HAP-1 (cell line): Measurements from ENCODE around the gene ZNF225.

Source experiments
- DNase-seq, 2 experiments: peaks; one replicate each; pipeline ENCODE4 v3.0.0-alpha.2; 2016 to 2020; ENCODE audit warnings: low spot score in 2 of 2
- H3K27me3 ChIP-seq: fragments of 250-450 bp; sonication (Bioruptor Pico); 2 replicates; pipeline ENCODE4 v1.5.1; 2020; ENCODE audit warnings: low read depth, mild to moderate bottlenecking, moderate library complexity
- H3K36me3 ChIP-seq: fragments of 250-450 bp; sonication (Bioruptor Pico); replicated peaks from 2 replicates; pipeline ENCODE4 v1.5.1; 2020; ENCODE audit warnings: mild to moderate bottlenecking
- H3K4me1 ChIP-seq: fragments of 250-450 bp; sonication (Bioruptor Pico); 2 replicates; pipeline ENCODE4 v1.5.1; 2020; ENCODE audit warnings: mild to moderate bottlenecking
- H3K4me3 ChIP-seq: fragments of 250-450 bp; sonication (Bioruptor Pico); 2 replicates; pipeline ENCODE4 v1.5.1; 2020; ENCODE audit warnings: mild to moderate bottlenecking, moderate library complexity
- H3K9me3 ChIP-seq: fragments of 250-450 bp; sonication (Bioruptor Pico); 2 replicates; pipeline ENCODE4 v1.5.1; 2020; ENCODE audit warnings: mild to moderate bottlenecking, moderate library complexity
- in situ Hi-C: fragments of 300-500 bp; cut with MboI; formaldehyde crosslinking; loops from 3 replicates; pipeline ENCODE4 v1.14.3; 2020; ENCODE audit warnings: low sequenced_read_pairs, inconsistent platforms, mixed read lengths

The ZNF225 gene

DNA sequence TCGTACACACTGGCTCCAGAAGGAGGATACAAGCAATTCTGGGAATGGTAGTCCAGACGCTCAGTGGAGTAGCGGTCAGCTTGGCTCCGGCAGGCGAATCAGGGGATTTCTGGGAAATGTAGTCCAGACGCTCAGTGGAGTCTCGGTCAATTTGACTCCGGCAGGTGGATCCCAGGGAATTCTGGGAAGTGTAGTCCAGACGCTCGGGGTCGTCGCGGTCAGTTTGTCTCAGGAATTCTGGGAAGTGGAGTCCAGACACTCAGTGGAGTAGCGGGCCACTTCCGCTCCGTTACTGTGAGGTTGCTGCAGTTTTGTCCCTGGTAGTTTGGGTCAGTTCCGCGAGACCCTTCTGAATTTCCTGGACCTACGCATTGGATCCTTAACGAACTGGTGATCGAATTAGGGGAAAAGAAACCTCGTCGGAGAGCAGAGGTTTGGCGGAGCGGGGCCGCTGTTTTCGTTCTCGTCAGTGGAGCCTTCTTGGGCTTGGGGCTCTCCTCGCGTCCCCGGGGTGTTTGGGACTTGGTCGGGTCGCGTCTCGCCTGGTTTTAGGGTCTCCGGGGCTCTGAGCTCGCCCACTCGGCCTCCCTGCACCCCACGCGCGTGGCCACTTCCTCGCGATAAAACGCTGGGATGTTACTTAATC is at the start of gene ZNF225:
Gene ZNF225 (plus strand): TSS at position 262 of the 646 bp plus-strand sequence. CDS start 2,429 bp downstream, outside the sequence.
- Histone ChIP-seq H3K9me3 (no peaks in the 10 kb centered on the region), H3K27me3 (no peaks in the 10 kb centered on the region), H3K36me3 (peaks cover 7% of the 10 kb centered on the region; the same call in 1 of the 2 replicates), H3K4me1 (peaks cover 6% of the 10 kb centered on the region), H3K4me3 (peak within 1 kb of the TSS; percentile 82)
- in situ Hi-C loops = no loop called here
- DNase-seq = peak; percentile 95 to 99

- in situ Hi-C loops = no loop called here
- Histone ChIP-seq H3K4me3 (no peak overlapping the region), H3K4me1 (no peaks in the 10 kb centered on the region), H3K27me3 (no peaks in the 10 kb centered on the region), H3K36me3 (no peaks in the 10 kb centered on the region), H3K9me3 (peaks cover 7% of the 10 kb centered on the region; the same call in 1 of the 2 replicates)
- no peak for DNase-seq
These were observed 46.9 kb upstream of the ZNF225 start for GRCh38 chr19:44066305-44066704.

DNA sequence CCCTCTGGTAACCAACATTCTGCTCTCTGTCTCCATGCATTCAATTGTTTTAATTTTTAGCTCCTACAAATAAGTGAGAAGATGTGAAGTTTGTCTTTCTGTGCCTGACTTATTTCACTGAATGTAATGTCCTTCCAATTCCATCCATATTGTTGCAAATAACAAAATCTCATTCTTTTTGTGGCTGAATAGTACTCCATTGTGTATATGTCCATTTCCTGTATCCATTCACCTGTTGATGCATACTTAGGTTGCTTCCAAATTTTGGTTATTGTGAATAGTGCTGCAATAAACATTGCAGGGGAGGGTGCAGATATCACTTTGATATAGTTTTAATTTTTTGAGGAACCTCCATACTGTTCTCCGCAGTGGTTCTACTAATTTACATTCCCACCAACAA is 43.8 kb upstream of the ZNF225 start:
- H3K36me3 ChIP-seq = no peaks in the 10 kb centered on the region
- no peak for DNase-seq
- H3K4me1 ChIP-seq = peaks cover 2% of the 10 kb centered on the region; the same call in 1 of the 2 replicates
- H3K4me3 ChIP-seq = no peak overlapping the region
- in situ Hi-C loops = no loop called here
- H3K9me3 ChIP-seq = peaks cover 11% of the 10 kb centered on the region
- H3K27me3 ChIP-seq = no peaks in the 10 kb centered on the region

DNA sequence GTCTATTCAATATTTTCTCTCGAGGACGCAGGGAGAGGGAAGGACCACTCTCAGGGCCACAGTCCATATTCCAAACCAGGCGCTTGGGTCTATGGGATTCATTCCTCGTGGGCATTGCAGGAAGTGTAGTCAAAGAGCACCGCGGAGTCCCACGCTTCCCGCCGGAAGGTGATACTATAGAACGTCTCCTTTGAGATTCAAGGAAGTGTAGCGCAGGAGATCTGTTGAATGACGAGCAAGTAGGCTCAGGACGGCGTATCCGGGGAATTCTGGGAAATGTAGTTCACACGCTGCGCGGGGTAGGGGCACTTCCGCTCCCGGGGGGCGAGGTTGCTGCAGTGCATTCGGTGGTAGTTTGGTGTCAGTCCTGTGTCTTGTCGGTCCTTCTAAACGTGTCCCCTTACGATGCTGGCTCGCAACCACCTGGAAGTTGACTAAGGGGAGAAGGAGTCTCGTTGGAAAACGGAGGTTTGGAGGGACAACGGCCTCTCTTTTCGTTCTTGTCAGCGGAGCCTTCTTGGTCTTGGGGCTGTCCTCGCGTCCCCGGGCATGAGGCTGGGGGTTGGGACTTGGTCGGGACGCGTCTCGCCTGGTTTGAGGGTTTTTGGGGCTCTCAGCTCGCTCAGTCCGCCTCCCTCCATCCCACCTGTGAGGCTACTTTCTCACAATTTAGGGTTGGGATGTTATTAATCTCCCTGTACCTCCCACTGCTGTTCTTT is 41.2 kb upstream of the ZNF225 start, which contains the start of gene ZNF284:
Gene ZNF284 (plus strand): TSS at position 336 of the 719 bp plus-strand sequence. CDS start 4,231 bp downstream, outside the sequence.
- DNase-seq = peak; percentile 86 to 90
- in situ Hi-C loops = no loop called here
- H3K36me3 ChIP-seq = no peaks in the 10 kb centered on the region
- peaks cover 6% of the 10 kb centered on the region; the same call in 1 of the 2 replicates for H3K9me3 ChIP-seq
- no peaks in the 10 kb centered on the region for H3K27me3 ChIP-seq
- peak within 1 kb of the TSS; percentile 46 for H3K4me3 ChIP-seq
- H3K4me1 ChIP-seq = peaks cover 2% of the 10 kb centered on the region; the same call in 1 of the 2 replicates

GRCh38 chr19:44072543-44073401 is 40.4 kb upstream of the ZNF225 start:
- in situ Hi-C loops = no loop called here
- peak overlapping the region; percentile 46 for H3K4me3 ChIP-seq

GRCh38 chr19:44076325-44076724 is 36.9 kb upstream of the ZNF225 start:
- DNase-seq = no peak
- in situ Hi-C loops = no loop called here
- Histone ChIP-seq H3K4me1 (peaks cover 2% of the 10 kb centered on the region; the same call in 1 of the 2 replicates), H3K27me3 (no peaks in the 10 kb centered on the region), H3K4me3 (no peak overlapping the region), H3K36me3 (no peaks in the 10 kb centered on the region), H3K9me3 (peaks cover 4% of the 10 kb centered on the region; the same call in 1 of the 2 replicates)

More at GRCh38 chr19:44072543-44073401, 40.4 kb upstream of the ZNF225 start:
- H3K4me1 ChIP-seq = peaks cover 2% of the 10 kb centered on the region; the same call in 1 of the 2 replicates
- no peaks in the 10 kb centered on the region for H3K36me3 ChIP-seq
- peaks cover 6% of the 10 kb centered on the region; the same call in 1 of the 2 replicates for H3K9me3 ChIP-seq
- DNase-seq = no peak
- no peaks in the 10 kb centered on the region for H3K27me3 ChIP-seq

- Histone ChIP-seq H3K4me3 (no peak overlapping the region), H3K27me3 (no peaks in the 10 kb centered on the region), H3K4me1 (peaks cover 5% of the 10 kb centered on the region), H3K9me3 (no peaks in the 10 kb centered on the region), H3K36me3 (peaks cover 10% of the 10 kb centered on the region)
- in situ Hi-C loops = no loop called here
- no peak for DNase-seq
These were observed 21.1 kb upstream of the ZNF225 start for GRCh38 chr19:44092108-44092507.

- Histone ChIP-seq H3K27me3 (no peaks in the 10 kb centered on the region; the same call in 1 of the 2 replicates), H3K9me3 (no peaks in the 10 kb centered on the region), H3K4me3 (peak within 1 kb of the TSS; percentile 84), H3K4me1 (peaks cover 5% of the 10 kb centered on the region), H3K36me3 (peaks cover 25% of the 10 kb centered on the region)
- peak; percentile 88 to 95 for DNase-seq
- in situ Hi-C loops = no loop called here
These were observed 19.1 kb upstream of the ZNF225 start, which contains the start of gene ZNF224 for GRCh38 chr19:44093931-44094765. ZNF224 (plus strand) TSS chr19:44094361; CDS start chr19:44097874, 3,513 bp downstream.

- peaks cover 33% of the 10 kb centered on the region for H3K36me3 ChIP-seq
- no peak for DNase-seq
- in situ Hi-C loops = no loop called here
- H3K9me3 ChIP-seq = peaks cover 3% of the 10 kb centered on the region; the same call in 1 of the 2 replicates
- no peak overlapping the region for H3K4me3 ChIP-seq
- H3K4me1 ChIP-seq = peaks cover 6% of the 10 kb centered on the region
- no peaks in the 10 kb centered on the region for H3K27me3 ChIP-seq
These were observed 5.4 kb upstream of the ZNF225 start for GRCh38 chr19:44107751-44108150.

DNA sequence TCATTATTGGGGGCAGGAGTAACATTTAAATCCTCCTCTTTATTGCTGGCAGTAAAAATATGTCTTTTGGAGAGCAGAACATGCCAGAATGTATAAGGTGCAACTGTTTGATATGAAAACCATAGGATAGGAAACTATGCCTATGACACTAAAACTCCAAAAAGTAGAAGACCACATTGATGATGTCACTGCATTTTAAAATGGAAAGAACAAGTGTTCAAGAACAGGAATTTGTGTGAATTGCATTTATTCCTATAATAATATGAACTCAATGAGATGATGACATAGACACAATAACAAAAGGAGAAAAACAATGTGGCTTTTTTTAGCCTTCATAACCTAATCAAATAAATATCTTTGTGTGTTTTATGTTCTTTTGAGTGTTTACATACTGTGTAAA is 3.7 kb upstream of the ZNF225 start:
- no peak for DNase-seq
- Histone ChIP-seq H3K36me3 (peaks cover 24% of the 10 kb centered on the region), H3K9me3 (peaks cover 3% of the 10 kb centered on the region; the same call in 1 of the 2 replicates), H3K4me3 (no peak overlapping the region), H3K4me1 (peaks cover 6% of the 10 kb centered on the region), H3K27me3 (no peaks in the 10 kb centered on the region)
- in situ Hi-C loops = no loop called here

DNA sequence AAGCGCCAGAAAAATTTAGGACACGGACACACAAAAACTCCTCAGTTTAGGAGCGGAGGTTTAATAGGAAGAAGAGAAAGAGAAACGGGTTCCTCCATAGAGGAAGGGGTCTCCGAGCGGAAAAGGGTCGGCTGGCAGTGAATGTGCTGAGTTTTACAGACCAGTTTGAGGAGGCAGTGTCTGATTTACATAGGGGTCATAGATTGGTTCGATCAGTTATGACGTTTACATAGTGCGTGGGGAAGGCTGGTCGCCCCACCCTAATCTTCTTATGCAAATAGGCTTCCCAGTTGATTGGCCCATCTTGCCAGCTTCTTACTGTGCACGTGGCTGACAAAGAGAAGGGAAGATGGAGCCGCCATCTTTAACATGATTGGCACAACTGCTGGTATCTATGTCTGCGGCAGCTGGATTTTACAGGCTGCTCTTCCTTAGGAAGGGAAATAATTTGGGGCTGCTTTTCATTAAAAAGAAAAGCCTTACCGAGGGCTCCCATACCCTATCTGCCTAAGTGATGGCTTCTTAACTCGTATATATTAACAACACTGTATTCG is 1.2 kb upstream of the ZNF225 start:
- DNase-seq = peak; percentile 9 to 36
- Histone ChIP-seq H3K36me3 (peaks cover 9% of the 10 kb centered on the region), H3K4me1 (peaks cover 6% of the 10 kb centered on the region), H3K9me3 (no peaks in the 10 kb centered on the region; the same call in 1 of the 2 replicates), H3K27me3 (no peaks in the 10 kb centered on the region), H3K4me3 (peak overlapping the region; percentile 82)
- in situ Hi-C loops = no loop called here

DNA sequence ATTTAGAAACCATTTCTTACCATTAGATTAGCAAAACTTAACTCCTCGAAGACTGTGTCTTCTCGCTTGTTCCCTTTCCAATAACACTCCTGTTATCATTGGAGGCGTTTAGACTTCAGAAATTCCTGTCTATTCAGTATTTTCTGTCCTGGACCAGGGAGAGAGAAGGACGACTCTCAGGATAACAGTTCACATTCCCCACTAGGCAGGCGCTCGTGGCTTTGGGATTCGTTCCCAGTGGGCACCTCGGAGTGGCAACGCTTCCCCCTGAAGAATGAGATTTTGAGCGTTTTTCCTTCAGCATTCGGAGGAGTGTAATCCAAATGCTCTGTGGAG is 429 bp upstream of the ZNF225 start:
- H3K9me3 ChIP-seq = no peaks in the 10 kb centered on the region
- no peaks in the 10 kb centered on the region for H3K27me3 ChIP-seq
- peaks cover 7% of the 10 kb centered on the region; the same call in 1 of the 2 replicates for H3K36me3 ChIP-seq
- peak overlapping the region; percentile 82 for H3K4me3 ChIP-seq
- DNase-seq = no peak
- peaks cover 6% of the 10 kb centered on the region for H3K4me1 ChIP-seq
- in situ Hi-C loops = no loop called here
